Spleen (tissue), 11 donors: ENCODE measurements around the gene CORT. TPM values are rescaled to one million over a fixed set of nuclear protein-coding genes. Genes with fewer than 3 reads are reported as not detected.

Experiments used
- DNase-seq: peaks from one replicate; pipeline ENCODE4 v3.0.0-alpha.2; 2020
- H3K27ac ChIP-seq, 8 donors: fragments of 200-600 bp; sonication (generic) in 7 of 8; 1 replicate in 4 of 8; 2 replicates in 4 of 8; pipeline versions ENCODE4 v1.5.0 to v1.8.0; 2016 to 2021; ENCODE audit warnings: inconsistent platforms in 4 of 8, mild to moderate bottlenecking in 4 of 8, moderate library complexity in 1 of 8
- H3K27me3 ChIP-seq, 7 donors: fragments of 200-600 bp; sonication (generic) in 6 of 7; replicated peaks in 1 of 7; 1 replicate in 4 of 7; 2 replicates in 3 of 7; pipeline versions ENCODE4 v1.5.0 to v1.8.0; 2016 to 2021; ENCODE audit warnings: inconsistent platforms in 3 of 7, mild to moderate bottlenecking in 1 of 7
- H3K36me3 ChIP-seq, 6 donors: fragments of 200-600 bp; sonication (generic) in 5 of 6; 1 replicate in 4 of 6; 2 replicates in 2 of 6; pipeline versions ENCODE4 v1.5.0 to v1.8.0; 2016 to 2021; ENCODE audit warnings: inconsistent platforms in 2 of 6
- H3K4me1 ChIP-seq, 6 donors: fragments of 200-600 bp; sonication (generic) in 5 of 6; 1 replicate in 3 of 6; 2 replicates in 3 of 6; pipeline versions ENCODE4 v1.5.0 to v1.8.0; 2016 to 2021; ENCODE audit warnings: inconsistent platforms in 3 of 6
- H3K4me3 ChIP-seq, 8 donors: fragments of 200-600 bp; sonication (generic) in 7 of 8; 1 replicate in 4 of 8; 2 replicates in 4 of 8; pipeline versions ENCODE4 v1.5.0 to v1.8.0; 2016 to 2021; ENCODE audit warnings: inconsistent platforms in 4 of 8, mild to moderate bottlenecking in 4 of 8, moderate library complexity in 2 of 8
- H3K9me3 ChIP-seq, 8 donors: fragments of 200-600 bp; sonication (generic) in 7 of 8; 1 replicate in 4 of 8; 2 replicates in 4 of 8; pipeline versions ENCODE4 v1.5.0 to v1.8.0; 2016 to 2021; ENCODE audit warnings: inconsistent platforms in 4 of 8
- CTCF ChIP-seq, 11 experiments: fragments of 200-600 bp in 7 of 11; fragments of 450-650 bp in 4 of 11; sonication (generic) in 4 of 11; IDR thresholded peaks in 8 of 11; conservative IDR thresholded peaks in 3 of 11; 1 replicate in 7 of 11; 2 replicates in 4 of 11; pipeline versions ENCODE4 v1.4.0 to v1.8.0; 2016 to 2021; ENCODE audit warnings: antibody characterized with exemption in 11 of 11, inconsistent platforms in 4 of 11, mild to moderate bottlenecking in 1 of 11
- POLR2A ChIP-seq, 3 donors: fragments of 450-650 bp; IDR thresholded peaks; one replicate each; pipeline ENCODE4 v1.5.1; 2017; ENCODE audit warnings: antibody characterized with exemption in 3 of 3, mild to moderate bottlenecking in 1 of 3
- POLR2AphosphoS5 ChIP-seq, 3 donors: sonication (generic); formaldehyde crosslinking; IDR thresholded peaks; one replicate each; pipeline ENCODE4 v1.5.1; 2017; ENCODE audit warnings: antibody characterized with exemption in 3 of 3
- WGBS, 5 donors: extraction: QIAGEN DNeasy Blood & Tissue Kit in 3 of 5; methylation state at CpG; one replicate each; pipeline versions ENCODE4 v1.1.5 to v1.1.7; 2013 to 2018; 5-methylcytosine and 5-hydroxymethylcytosine counted together
- intact Hi-C: fragments of 100-400 bp; cut with DNase I; formaldehyde crosslinking; loops from one replicate; pipeline ENCODE4 v1.15.0; 2023; ENCODE audit warnings: low total_unique reads
- polyA plus RNA-seq, 3 donors: library from polyadenylated mRNA; stranded (reverse); fragments of 200-250 nt; gene quantifications; one replicate each; pipeline ENCODE4 v1.2.1, GENCODE V29; 2013
- total RNA-seq, 7 donors: library from RNA; depleted of rRNA in 3 of 7; stranded (reverse); fragments of >200 nt in 3 of 7; fragmentation: NEBNext Ultra II Directional in 4 of 7; extraction: Animal tissue kit (Norgen Biotek cat#: 25700) in 4 of 7; gene quantifications; one replicate each; pipeline versions ENCODE4 v1.1.0 to v1.2.1, GENCODE V29; 2016 to 2021
- donor health status: healthy with polysubstance abuse.
- donor health status: DM: no; HTN: no; CAD: no; lungs with moderate emphysema.
- donor health status: DM: no; HTN: no; CAD: no.
- donor health status: Bipolar disorder and iron deficiency.
- donor health status: healthy.
- donor health status: DM: no; HTN: no; CAD: no.
- donor health status: DM: yes; HTN: yes; CAD: no.

Gene CORT
- total and polyA plus RNA-seq, 10 donors, result 0.07 to 0.38 (median 0.18) TPM; not detected in 6

GRCh38 chr1:10474613-10475507 is 25.0 kb downstream of the CORT start, which contains the start of gene PEX14:
PEX14 (plus strand) TSS chr1:10474950; CDS start chr1:10474967, 17 bp downstream.
- intact Hi-C loops, result loop anchor here (5.0 kb wide), 1 partner anchor 43 kb away; the partner anchor contains the start of gene CENPS

GRCh38 chr1:10475510-10475909 is 25.7 kb downstream of the CORT start:
- H3K36me3 ChIP-seq, result no peaks in the 10 kb centered on the region
- WGBS, 5 donors, result 1 to 6% (median 3%) methylated on average over 13 of the region's 13 CpGs
- no peaks in the 10 kb centered on the region for H3K27me3 ChIP-seq
- H3K9me3 ChIP-seq, result no peaks in the 10 kb centered on the region
- DNase-seq, result no peak
- H3K27ac ChIP-seq, result peak overlapping the region; percentile 69 to 94 (median 89)
- H3K4me1 ChIP-seq, result peaks cover 28 to 87% (median 51%) of the 10 kb centered on the region in 6 donors
- peak overlapping the region; percentile 85 to 99 (median 94) for H3K4me3 ChIP-seq
- TF ChIP-seq CTCF (IDR thresholded peaks at IDR 0.05 in 8 of 11, conservative IDR thresholded peaks at IDR 0.05 in 3 of 11) (no peak), POLR2AphosphoS5 (IDR thresholded peaks at IDR 0.05) (no peak), POLR2A (IDR thresholded peaks at IDR 0.05) (no peak)
- intact Hi-C loops, result loop anchor here (5.0 kb wide), 1 partner anchor 43 kb away; the partner anchor contains the start of gene CENPS

More at GRCh38 chr1:10474613-10475507, 25.0 kb downstream of the CORT start, which contains the start of gene PEX14:
- Histone ChIP-seq H3K4me1 (peaks cover 28 to 83% (median 51%) of the 10 kb centered on the region in 6 donors), H3K4me3 (peak within 1 kb of the TSS; percentile 85 to 99 (median 94)), H3K36me3 (no peaks in the 10 kb centered on the region), H3K9me3 (no peaks in the 10 kb centered on the region), H3K27ac (peak within 1 kb of the TSS; percentile 69 to 94 (median 89)), H3K27me3 (no peaks in the 10 kb centered on the region)
- DNase-seq, result peak; percentile 96
- TF ChIP-seq CTCF (IDR thresholded peaks at IDR 0.05 in 8 of 11, conservative IDR thresholded peaks at IDR 0.05 in 3 of 11) (no peak), POLR2AphosphoS5 (IDR thresholded peaks at IDR 0.05) (peak; percentile 69 to 86 (median 78)), POLR2A (IDR thresholded peaks at IDR 0.05) (peak in 1 of 3 donors; percentile 27)
- WGBS, 5 donors, result 11 to 18% (median 11%) methylated on average over 33 to 50 of the region's 50 CpGs

GRCh38 chr1:10479296-10479695 is 29.5 kb downstream of the CORT start:
- no peak for DNase-seq
- WGBS, 5 donors, result 68 to 82% (median 72%) methylated on average over 8 of the region's 8 CpGs

More at GRCh38 chr1:10479296-10479695, 29.5 kb downstream of the CORT start:
- intact Hi-C loops, result loop anchor here (5.0 kb wide), 1 partner anchor 47 kb away; the partner anchor contains the start of gene CENPS
- no peak overlapping the region for H3K4me3 ChIP-seq
- H3K9me3 ChIP-seq, result no peaks in the 10 kb centered on the region
- TF ChIP-seq POLR2A (IDR thresholded peaks at IDR 0.05) (no peak), CTCF (IDR thresholded peaks at IDR 0.05 in 8 of 11, conservative IDR thresholded peaks at IDR 0.05 in 3 of 11) (no peak), POLR2AphosphoS5 (IDR thresholded peaks at IDR 0.05) (no peak)
- H3K27me3 ChIP-seq, result no peaks in the 10 kb centered on the region
- H3K27ac ChIP-seq, result no peak overlapping the region
- peaks cover 16 to 73% (median 27%) of the 10 kb centered on the region in 6 donors for H3K4me1 ChIP-seq
- peaks cover 0 to 6% (median 0%) of the 10 kb centered on the region in 6 donors for H3K36me3 ChIP-seq
